NCI-H2227 treated with DMSO at 0.1 percent for 48 hours (cell line): ENCODE results near the gene NOCT.
"Not testable (repeated sequence)": the region's sequence is repeated elsewhere in the genome, so short reads cannot be mapped to it uniquely, and the experiment has no call there.

ENCODE experiments used
- DNase-seq: peaks from one replicate; lab custom pipeline; 2025; lab: John Stamatoyannopoulos, UW

Gene NOCT

GRCh38 chr4:139015269-139015947, at the start of gene NOCT:
Gene NOCT (plus strand): TSS chr4:139015781. CDS start chr4:139015982, 201 bp downstream.
- DNase-seq = peak; percentile 85

DNA sequence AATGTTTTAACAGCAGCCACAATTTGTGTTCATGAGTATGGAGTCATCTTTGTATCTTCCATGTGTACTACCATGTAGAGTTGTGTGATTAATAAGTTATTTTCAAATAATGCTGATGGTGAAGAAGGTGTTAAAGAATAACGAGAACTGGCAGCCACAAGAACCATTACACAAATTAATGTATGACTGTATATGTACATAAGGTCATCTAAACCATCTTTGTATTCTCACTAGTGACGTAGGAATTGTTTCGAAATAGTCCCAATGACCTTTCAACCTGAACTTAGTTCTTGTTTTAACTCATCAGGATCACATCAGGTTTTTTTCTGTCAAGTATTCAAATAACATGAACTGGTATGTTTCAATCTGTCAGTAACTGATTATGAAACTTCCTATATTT, 48.3 kb upstream of the NOCT start:
- no peak for DNase-seq

- no peak for DNase-seq
Measured at GRCh38 chr4:138972956-138973801, 42.4 kb upstream of the NOCT start.

DNA sequence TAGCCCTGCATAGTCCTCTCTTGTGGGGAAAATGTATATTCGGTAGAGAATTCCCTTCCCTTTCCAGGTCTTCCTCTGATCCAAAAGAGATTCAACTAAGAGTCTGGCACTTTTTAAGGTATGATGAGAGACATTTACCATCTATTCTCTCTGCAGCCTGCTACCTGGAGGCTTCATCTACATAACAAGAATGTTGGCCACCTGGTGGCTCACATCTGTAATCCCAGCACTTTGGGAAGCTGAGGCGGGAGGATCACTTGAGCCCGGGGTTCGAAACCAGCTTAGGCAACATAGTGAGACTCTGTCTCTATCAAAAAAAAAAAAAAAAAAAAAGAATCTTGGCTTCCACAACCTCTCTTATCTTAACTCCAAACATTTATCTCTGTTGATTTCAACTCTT, 40.4 kb upstream of the NOCT start:
- DNase-seq = no peak

DNA sequence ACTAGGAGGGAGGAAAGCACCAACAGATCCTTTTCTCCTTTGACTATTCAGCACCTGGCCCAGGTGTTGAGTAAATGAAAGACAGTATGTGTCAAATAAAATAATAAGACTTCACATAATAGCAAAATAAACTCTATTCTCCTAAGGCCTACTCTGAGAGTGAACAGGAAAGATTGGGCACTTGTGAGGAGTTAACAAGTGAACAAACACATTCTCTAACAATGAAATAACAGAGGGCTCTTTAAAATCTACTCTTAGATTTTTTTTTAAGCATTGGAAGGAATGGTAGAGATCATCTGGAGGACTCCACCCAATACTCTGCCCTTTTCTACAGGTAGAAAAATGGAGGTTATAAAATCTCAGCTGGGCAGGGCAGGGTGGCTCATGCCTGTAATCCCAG, 39.1 kb upstream of the NOCT start:
- DNase-seq = no peak

DNA sequence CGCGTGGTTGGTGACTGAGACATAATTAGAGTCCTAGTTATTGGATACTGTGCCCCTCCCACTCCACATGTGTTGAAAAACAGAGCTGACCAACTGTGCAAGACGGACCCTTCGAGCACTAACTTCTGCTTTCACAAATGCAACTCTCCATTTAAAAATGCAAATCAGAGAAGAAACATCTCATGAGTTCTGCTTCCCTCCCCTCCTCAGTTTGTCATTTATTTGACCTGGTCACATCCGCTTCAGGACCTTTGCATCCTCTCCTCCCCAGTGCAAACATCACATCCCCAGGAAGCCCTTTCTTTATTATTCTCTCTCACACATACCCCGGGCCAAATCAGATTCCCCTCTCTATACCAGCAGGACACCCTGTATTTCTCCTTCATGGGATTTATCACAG, 38.1 kb upstream of the NOCT start:
- DNase-seq = no peak

DNA sequence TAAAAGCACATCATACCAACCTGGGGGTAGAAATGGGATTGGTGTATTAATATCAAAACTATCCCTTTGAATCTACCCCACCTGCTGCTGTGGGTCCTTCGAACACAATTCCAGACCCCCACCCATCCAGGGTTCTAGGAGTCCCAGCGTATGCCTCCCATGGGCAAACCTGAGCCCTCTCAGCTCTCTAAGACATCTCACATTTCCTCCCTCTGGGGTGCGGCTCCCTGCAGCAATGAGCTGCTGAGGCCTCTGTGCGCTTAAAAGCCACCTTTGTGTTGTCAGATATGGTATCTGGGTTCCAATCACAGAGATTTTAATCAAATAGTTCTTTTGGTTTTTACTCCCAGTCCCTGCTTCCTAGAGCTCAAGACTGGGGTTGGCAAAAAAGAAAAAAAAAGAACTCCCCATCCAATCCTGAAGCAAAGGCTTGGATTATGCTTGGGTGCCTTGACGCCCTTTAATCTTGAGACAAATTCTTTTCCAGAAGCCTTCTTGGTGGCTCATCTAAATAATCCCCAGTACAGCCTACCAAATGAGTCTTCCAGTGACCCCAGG, 37.5 kb upstream of the NOCT start:
- no peak for DNase-seq

DNA sequence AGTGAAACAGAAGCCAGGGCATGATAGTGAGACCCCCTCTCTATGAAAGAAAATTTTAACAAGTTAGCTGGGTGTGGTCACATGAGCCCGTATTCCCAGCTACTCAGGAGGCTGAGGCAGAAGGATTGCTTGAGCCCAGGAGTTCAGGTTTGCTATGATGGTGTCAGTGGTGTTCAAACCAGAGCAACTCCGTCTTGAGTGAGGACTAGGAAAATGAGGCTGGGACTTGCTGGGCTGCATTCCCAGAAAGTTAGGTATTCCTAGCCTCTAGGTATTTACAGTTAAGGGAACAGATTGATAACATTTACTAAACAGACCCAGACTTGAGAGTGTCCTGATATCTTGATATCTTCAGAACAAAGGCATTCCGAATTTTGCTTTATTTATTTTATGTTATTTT, 37.0 kb upstream of the NOCT start:
- DNase-seq = no peak

DNA sequence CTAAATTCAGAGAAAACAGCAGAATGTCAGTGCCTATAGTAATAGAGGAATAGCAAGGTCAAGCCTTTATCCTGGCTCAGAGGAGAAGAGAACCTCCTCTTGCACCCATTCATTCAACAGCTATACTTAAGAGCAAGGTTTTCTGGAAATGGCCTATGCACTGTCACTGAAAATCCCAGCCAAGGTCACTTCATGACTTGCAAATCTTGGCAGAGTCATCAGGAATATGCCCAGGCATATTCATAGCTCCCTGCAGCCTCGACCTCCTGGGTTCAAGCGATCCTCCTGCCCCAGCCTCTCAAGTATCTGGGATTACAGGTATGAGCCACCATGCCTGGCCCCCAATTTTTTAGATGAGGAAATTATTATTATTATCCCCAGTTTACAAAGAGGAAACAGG, 35.8 kb upstream of the NOCT start:
- no peak for DNase-seq

DNA sequence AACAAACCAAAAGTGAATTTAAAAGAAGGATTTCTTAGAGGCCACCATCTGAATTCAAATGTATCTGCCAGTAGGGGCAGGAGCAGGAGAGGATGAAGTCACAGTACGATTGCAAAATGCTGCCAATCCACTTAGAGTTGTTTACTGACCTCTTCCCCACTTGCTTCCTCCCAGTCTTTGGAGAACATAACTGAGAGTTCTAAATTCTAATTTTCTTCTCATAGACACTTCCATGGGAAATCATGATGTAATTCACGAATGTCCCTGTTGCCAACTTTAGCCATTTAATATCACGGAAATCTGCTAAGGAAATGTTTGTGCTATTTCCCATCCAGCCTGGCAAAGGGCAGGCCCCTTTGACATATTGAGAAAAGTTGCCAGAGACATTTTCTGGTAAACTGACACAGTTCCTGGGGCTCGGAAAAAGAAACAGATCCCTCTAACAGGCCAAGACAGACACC, 33.6 kb upstream of the NOCT start:
- DNase-seq = no peak

DNA sequence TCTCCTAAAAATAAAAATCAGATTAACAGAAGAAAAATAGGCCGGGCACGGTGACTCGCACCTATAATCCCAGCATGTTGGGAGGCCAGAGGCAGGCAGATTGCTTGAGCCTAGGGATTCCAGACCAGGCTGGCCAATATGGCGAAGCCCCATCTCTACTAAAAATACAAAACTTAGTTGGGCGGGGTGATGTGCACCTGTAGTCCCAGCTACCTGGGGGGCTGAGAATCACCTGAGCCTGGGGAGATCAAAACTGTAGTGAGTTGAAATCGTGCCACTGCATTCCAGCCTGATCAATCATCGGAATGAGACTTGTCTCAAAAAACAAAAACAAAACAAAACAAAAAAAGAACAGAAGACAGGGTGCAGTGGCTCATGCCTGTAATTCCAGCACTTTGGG, 32.8 kb upstream of the NOCT start:
- DNase-seq = no peak

- DNase-seq = no peak
Measured at GRCh38 chr4:138983690-138984089, 31.9 kb upstream of the NOCT start.

GRCh38 chr4:138984647-138985046, 30.9 kb upstream of the NOCT start:
- DNase-seq = no peak

DNA sequence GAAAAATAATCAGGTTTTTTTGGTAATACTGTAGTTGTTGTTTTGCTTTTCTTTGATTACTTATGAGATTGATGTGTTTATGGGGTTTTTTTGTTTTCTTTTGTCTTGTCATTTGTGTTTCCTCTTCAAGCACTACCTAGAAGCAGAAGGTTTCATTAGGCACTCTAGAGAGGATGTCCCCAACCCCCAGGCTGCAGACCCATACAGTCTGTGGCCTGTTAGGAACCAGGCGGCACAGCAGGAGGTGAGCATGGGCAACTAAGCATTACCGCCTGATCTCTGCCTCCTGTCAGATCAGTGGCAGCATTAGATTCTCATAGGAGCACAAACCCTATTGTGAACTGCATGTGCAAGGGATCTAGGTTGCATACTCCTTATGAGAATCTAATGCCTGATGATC, 22.9 kb upstream of the NOCT start:
- DNase-seq = no peak

GRCh38 chr4:138996090-138996489, 19.5 kb upstream of the NOCT start:
- DNase-seq = no peak

GRCh38 chr4:138999666-139000065, 15.9 kb upstream of the NOCT start:
- no peak for DNase-seq

DNA sequence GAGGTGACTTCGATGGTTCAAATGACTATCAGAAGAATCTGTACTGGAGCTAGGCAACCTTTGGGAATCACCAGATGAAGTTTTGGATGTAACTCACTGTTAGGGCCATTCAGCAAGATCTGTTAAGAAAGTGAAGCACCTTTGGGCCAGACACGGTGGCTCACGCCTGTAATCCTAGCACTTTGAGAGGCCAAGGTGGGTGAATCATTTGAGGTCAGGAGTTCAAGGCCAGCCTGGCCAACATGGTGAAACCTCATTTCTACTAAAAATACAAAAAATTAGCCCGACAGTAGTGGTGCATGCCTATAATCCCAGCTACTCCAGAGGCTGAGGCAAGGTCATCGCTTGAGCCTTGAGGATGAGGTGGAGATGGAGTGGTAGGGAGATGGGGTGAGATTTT, 15.4 kb upstream of the NOCT start:
- DNase-seq = not testable (repeated sequence)

DNA sequence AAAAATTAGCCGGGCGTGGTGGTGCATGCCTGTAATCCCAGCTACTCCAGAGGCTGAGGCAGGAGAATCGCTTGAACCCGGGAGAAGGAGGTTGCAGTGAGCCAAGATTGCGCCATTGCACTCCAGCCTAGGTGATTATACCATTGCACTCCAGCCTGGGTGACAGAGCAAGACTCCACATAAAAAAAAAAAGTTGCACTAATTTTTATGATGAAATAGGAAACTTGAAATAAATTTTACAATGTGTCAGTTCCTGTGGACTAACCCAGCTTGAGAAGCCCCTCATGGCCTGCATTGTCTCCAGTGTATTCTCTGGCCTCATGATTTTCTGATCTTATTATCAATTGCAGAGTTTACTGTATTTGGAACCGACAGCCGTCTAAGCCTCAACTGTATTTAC, 14.2 kb upstream of the NOCT start:
- not testable (repeated sequence) for DNase-seq

DNA sequence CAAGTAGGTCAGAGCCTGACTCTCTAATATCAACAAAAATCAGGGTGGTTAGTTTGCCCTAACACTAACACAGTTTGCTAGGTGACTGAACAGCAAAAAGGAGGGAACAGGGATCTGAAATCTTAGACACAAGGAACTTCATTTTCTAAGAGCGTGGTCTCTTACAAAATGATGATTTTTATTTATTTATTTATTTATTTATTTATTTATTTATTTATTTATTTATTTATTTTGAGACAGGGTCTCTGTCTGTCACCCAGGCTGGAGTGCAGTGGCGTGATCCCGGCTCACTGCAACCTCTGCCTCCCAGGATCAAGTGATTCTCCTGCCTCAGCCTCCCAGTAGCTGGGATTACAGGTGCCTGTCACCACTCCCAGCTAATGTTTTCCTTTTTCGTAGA, 11.9 kb upstream of the NOCT start:
- DNase-seq = not testable (repeated sequence)

DNA sequence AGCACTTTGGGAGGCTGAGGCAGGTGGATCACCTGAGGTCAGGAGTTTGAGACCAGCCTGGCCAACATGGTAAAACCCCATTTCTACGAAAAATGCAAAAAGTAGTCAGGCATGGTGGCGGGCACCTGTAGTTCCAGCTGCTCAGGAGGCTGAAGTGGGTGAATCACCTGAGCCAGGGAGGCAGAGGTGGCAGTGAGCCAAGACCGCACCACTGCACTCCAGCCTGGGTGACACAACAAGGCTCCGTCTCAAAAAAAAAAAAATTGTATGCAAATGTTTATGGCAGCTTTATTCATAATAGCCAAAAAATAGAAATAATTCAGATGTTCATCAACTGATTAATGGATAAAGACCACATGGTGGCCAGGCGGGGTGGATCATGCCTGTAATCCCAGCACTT, 9.8 kb upstream of the NOCT start:
- DNase-seq = no peak

GRCh38 chr4:139007640-139008039, 7.9 kb upstream of the NOCT start:
- no peak for DNase-seq

- DNase-seq = not testable (repeated sequence)
Measured at GRCh38 chr4:139008278-139008677, 7.3 kb upstream of the NOCT start.

DNA sequence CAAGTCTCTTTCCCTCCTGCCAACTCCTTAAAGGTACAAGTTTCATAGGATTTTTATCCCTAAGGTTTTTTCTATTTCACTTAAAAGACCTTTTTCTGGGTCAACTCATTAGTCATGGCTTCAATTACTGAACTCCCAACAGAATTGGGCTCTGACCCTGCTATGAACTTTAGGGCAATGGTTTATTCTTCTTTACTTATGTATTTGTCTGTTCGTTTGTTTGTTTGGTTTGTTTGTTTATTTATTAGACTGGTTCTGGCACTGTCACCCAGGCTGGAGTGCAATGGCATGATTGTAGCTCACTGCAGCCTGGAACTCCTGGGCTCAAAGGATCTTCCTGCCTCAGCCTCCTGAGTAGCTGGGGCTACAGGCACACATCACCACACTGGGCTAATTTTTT, 5.9 kb upstream of the NOCT start:
- DNase-seq = no peak
